Right atrium auricular region (tissue), 2 donors: ENCODE results near the gene ARVCF. TPM values are rescaled to one million over a fixed set of nuclear protein-coding genes. Genes with fewer than 3 reads are reported as not detected.
"Not testable (repeated sequence)": the region's sequence is repeated elsewhere in the genome, so short reads cannot be mapped to it uniquely, and the experiment has no call there.

Source experiments
- DNase-seq: peaks from one replicate; pipeline ENCODE4 v3.0.0-alpha.2; 2019; ENCODE audit warnings: low spot score
- H3K27ac ChIP-seq, 2 donors: fragments of 200-600 bp; sonication (generic); 1 replicate in 1 of 2; 2 replicates in 1 of 2; pipeline ENCODE4 v1.5.1; 2016 to 2019
- H3K27me3 ChIP-seq, 2 donors: fragments of 200-600 bp; sonication (generic); one replicate each; pipeline versions ENCODE4 v1.5.1 to v1.6.0; 2017 to 2019
- H3K36me3 ChIP-seq: fragments of 200-600 bp; sonication (generic); one replicate; pipeline ENCODE4 v1.5.1; 2016
- H3K4me1 ChIP-seq, 2 donors: fragments of 200-600 bp; sonication (generic); one replicate each; pipeline versions ENCODE4 v1.5.1 to v1.6.0; 2017 to 2019
- H3K4me3 ChIP-seq, 2 donors: fragments of 200-600 bp; sonication (generic); 1 replicate in 1 of 2; 2 replicates in 1 of 2; pipeline ENCODE4 v1.5.1; 2017 to 2019; ENCODE audit warnings: mild to moderate bottlenecking in 1 of 2, moderate library complexity in 1 of 2
- H3K9me3 ChIP-seq, 2 donors: fragments of 200-600 bp; sonication (generic); one replicate each; pipeline ENCODE4 v1.5.1; 2019
- CTCF ChIP-seq, 2 donors: fragments of 200-600 bp; sonication (generic); IDR thresholded peaks; one replicate each; pipeline ENCODE4 v1.5.1; 2019; ENCODE audit warnings: antibody characterized with exemption in 2 of 2
- total RNA-seq, 2 donors: library from RNA; depleted of rRNA; stranded (reverse); fragments of >200 nt; gene quantifications; one replicate each; pipeline ENCODE4 v1.1.0, GENCODE V29; 2016

Gene ARVCF
- total RNA-seq, 2 donors from 2014 or later: 16.7 to 35.8 TPM

- Histone ChIP-seq H3K27ac (no peak overlapping the region), H3K36me3 (no peaks in the 10 kb centered on the region), H3K9me3 (no peaks in the 10 kb centered on the region), H3K4me1 (peaks cover 0 to 21% of the 10 kb centered on the region in 2 donors), H3K4me3 (no peak overlapping the region), H3K27me3 (no peaks in the 10 kb centered on the region)
- DNase-seq: no peak
- TF ChIP-seq CTCF (IDR thresholded peaks at IDR 0.05): no peak
Observed at GRCh38 chr22:19936513-19936912, 80.1 kb downstream of the ARVCF start.

GRCh38 chr22:19935123-19935718, 81.4 kb downstream of the ARVCF start:
- H3K9me3 ChIP-seq, DNase-seq, H3K4me3 ChIP-seq, H3K4me1 ChIP-seq, H3K27me3 ChIP-seq, H3K36me3 ChIP-seq, H3K27ac ChIP-seq: not testable (repeated sequence)

- DNase-seq: no peak
- no peak for TF ChIP-seq CTCF (IDR thresholded peaks at IDR 0.05)
- Histone ChIP-seq H3K4me1 (peaks cover 0 to 9% of the 10 kb centered on the region in 2 donors), H3K27ac (no peak overlapping the region), H3K9me3 (no peaks in the 10 kb centered on the region), H3K36me3 (no peaks in the 10 kb centered on the region), H3K4me3 (no peak overlapping the region), H3K27me3 (no peaks in the 10 kb centered on the region)
Observed at GRCh38 chr22:19933341-19934241, 83.0 kb downstream of the ARVCF start.

GRCh38 chr22:19932367-19933206, 84.0 kb downstream of the ARVCF start:
- TF ChIP-seq CTCF (IDR thresholded peaks at IDR 0.05): no peak
- Histone ChIP-seq H3K4me3 (no peak overlapping the region), H3K27ac (no peak overlapping the region), H3K27me3 (no peaks in the 10 kb centered on the region), H3K36me3 (no peaks in the 10 kb centered on the region), H3K4me1 (peaks cover 0 to 9% of the 10 kb centered on the region in 2 donors), H3K9me3 (no peaks in the 10 kb centered on the region)
- DNase-seq: no peak

- peaks cover 0 to 9% of the 10 kb centered on the region in 2 donors for H3K4me1 ChIP-seq
- DNase-seq: no peak
- no peak overlapping the region for H3K27ac ChIP-seq
- H3K36me3 ChIP-seq: no peaks in the 10 kb centered on the region
- TF ChIP-seq CTCF (IDR thresholded peaks at IDR 0.05): no peak
- no peak overlapping the region for H3K4me3 ChIP-seq
- no peaks in the 10 kb centered on the region for H3K9me3 ChIP-seq
- H3K27me3 ChIP-seq: no peaks in the 10 kb centered on the region
Observed at GRCh38 chr22:19931514-19931913, 85.1 kb downstream of the ARVCF start.
